HT1080 (cell line): ENCODE results near the gene RPS6KA5. TPM values are rescaled to one million over a fixed set of nuclear protein-coding genes. Genes with fewer than 3 reads are reported as not detected.
"Not testable (repeated sequence)": the region's sequence is repeated elsewhere in the genome, so short reads cannot be mapped to it uniquely, and the experiment has no call there.

Source experiments
- DNase-seq: peaks from one replicate; pipeline ENCODE4 v3.0.0-alpha.2; 2015; ENCODE audit warnings: low read depth
- total RNA-seq: library from RNA; depleted of rRNA; stranded (reverse); fragments of >200 nt; shearing (Covaris generic); gene quantifications from 2 replicates; pipeline ENCODE4 v1.2.3, GENCODE V29; 2014

Gene RPS6KA5
- total RNA-seq, 1 experiment from 2014 or later = 3.6 TPM

DNA sequence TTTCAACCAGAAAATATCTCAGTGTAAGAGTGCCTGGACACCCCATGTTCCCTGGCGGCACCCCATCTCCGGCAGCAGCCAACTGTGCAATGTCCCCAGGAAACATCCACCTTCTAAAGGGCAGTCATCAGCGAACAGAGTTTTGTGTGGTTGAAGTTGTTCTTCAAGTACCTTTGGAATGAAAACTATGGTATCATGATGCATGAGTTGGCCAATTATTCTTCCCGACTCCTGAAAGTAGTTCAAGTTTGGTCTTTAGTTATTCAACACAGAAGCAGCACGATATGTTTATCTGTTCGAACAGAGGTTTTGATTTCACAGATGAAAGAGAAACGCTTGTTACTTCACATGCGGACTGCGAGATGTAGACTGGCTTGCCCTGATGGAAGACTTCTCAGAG lies 223.1 kb downstream of the RPS6KA5 start:
- DNase-seq = no peak

GRCh38 chr14:90836692-90837063 lies 223.8 kb downstream of the RPS6KA5 start:
- DNase-seq = no peak

DNA sequence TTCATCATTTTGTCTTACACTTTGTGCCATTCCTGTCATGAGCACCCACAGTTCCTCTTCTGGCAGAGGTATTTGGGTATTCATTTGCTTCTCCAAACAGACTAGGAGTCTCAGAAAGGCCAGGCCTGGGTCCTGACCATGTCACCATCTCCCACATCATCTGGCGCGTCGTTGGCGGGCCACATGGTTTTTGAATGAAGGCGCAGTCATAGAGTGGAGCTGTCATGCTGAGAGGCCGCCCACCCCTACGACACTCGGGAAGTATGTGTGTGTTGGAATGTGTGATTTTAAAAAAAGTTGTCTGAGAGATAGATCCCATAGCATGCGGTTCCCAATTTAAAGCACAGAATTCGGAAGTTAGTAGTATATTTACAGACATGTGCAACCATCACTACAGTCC lies 228.6 kb downstream of the RPS6KA5 start:
- DNase-seq = no peak

GRCh38 chr14:90830931-90831701 lies 229.3 kb downstream of the RPS6KA5 start:
- no peak for DNase-seq

- no peak for DNase-seq
Measured at GRCh38 chr14:90829677-90830076, 230.8 kb downstream of the RPS6KA5 start.

DNA sequence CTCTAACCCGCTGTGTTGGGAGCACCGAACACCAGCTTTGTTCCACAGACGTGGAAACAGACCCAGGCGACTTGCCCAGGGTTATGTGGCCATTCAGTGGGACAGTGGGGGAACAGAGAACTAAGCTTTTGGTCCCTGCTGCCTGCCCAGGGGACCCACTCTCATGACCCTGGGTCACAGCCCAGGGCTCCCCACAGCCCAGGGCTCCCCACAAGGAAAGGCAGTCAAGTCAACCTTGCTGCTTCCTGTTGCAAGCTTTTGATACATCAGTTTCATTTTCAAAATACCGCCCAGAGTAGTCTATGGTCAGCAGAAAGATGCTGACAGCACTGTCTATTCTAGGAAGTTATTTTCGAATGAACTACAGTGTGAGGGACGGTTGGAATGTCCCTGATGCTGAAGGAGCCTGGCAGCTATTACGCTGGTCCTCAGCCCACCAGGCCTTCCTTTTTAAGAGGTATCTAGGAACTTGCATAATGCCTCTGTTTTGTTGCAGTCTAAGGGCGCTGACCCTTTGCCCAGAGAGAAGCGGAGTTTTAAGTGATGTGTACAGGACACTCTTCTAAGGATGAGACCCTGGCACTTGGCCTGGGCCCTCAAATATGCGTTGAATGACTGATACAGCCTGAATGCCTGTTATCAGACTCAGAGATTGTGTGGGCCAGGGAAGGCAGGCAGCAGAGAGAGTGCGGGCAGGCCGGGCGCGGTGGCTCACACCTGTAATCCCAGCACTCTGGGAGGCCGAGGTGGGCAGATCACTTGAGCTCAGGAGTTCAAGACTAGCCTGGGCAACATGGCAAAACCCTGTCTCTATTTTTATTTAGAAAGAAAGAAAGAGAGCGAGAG lies 231.6 kb downstream of the RPS6KA5 start:
- no peak for DNase-seq

DNA sequence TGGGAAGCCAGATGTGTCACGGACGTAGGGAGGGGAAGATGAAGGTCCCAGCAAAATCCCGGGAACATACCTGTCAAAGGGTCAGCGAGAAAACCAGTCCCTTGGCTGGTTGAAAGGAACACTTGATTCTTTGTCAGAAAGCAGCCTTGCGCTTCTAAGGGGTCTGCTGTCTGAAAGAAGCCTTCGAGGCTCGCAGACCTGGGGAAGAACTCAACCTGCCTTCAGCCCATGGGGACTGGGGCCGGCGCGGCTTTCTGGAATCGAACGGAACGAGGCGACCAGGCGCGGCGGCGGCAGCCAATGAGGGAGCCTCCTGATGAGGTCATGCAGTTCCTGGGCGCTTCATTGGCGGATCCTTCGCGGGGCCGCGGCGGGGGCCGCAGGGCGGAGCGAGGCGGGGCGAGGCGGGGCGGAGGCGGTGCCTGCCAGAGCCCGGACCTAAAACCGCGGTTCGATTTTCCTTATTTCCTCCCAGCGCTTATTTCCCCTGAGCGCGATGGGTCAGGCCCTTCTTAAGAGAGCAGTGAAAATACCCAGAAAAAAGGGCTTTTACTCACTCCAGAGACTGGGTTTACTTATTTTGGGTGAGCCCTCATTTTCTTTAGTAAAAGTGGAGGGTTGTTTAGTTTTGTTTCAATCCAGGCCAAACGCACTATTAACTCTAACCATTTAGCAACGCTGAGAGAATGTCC lies 232.4 kb downstream of the RPS6KA5 start:
- DNase-seq = peak; percentile 86

DNA sequence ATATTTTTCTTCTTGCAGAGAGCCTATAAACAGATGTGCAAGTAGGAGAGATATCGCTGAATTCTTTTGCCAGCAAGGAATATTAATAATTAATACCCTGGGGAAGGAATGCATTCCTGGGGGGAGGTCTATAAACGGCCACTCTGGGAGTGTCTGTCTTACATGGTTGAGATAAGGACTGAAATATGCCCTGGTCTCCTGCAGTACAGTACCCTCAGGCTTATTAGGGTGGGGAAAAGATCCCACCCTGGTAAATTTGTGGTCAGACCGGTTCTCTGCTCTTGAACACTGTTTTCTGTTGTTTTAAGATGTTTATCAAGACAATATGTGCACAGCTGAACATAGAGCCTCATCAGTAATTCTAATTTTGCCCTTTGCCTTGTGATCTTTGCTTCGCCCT lies 236.9 kb downstream of the RPS6KA5 start:
- DNase-seq = not testable (repeated sequence)

GRCh38 chr14:90820958-90821357 lies 239.5 kb downstream of the RPS6KA5 start:
- DNase-seq = peak; percentile 85

DNA sequence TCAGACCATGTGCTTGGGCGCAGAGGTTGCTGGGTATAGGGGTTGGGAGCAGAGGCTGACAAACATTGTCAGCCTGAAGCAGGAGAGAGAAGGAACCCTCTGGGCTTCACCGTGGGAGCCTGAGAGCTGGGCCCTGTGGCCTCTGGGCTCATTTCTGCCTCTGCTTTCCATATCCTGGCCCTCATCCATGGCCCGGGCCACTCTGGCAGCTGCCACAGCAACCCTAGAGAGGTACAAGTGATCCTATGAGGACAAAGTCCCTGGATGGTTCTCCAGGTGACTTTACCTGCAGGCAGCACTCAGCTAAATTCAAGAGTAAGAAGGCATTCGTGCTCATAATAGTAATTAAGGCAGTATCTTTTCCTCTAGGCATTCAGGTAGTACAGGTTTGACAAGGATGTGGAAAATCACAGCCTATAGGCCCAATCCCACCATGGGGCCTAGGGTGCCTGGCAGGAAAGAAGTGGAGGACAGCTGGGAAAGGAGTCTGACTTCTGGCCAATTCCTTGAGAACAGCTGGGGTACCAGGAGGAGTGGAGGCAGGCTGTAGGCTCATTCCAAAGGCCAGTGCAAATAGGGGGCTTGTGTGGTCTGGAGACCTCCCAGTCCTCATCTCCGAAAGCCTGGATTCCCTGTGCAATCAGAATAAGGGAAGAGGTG lies 240.6 kb downstream of the RPS6KA5 start:
- no peak for DNase-seq

GRCh38 chr14:90818715-90819114 lies 241.7 kb downstream of the RPS6KA5 start:
- DNase-seq = no peak

DNA sequence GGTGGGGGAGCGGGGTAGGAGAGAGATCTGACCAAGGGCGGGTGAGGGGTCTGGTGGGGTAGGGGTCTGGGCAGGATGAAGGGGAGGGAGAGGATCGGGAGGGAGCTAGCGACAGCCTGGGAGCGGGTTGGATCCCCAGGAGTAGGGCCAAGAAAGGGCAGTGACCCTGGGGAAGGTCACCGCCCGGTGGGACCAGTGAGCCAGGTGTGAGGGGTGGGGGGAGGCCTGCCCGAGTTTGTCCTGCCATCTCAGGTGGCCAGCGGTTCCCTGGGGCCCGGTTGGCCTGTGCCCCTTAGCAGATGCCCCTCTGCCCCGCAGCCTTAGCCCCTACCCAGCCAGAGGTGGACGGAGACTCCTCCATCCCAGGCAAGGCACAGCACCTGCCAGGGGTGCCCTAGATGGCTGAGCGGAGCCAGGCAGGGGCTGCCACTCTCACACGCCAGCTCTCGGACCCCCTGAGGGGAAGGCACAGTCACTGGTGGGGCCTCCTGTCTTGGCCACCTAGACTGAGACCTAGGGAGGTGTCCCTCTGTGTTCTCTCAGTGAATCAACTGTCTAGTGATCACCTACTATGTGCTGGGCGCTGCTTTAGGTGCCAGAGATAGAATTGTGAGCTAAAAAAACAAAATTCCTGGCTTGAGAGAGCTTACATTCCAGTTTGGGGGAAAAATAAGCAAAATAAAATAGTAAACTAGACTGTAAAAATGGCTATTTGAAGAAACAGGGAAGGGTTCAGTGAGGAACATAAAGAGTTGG lies 243.6 kb downstream of the RPS6KA5 start:
- DNase-seq = no peak

DNA sequence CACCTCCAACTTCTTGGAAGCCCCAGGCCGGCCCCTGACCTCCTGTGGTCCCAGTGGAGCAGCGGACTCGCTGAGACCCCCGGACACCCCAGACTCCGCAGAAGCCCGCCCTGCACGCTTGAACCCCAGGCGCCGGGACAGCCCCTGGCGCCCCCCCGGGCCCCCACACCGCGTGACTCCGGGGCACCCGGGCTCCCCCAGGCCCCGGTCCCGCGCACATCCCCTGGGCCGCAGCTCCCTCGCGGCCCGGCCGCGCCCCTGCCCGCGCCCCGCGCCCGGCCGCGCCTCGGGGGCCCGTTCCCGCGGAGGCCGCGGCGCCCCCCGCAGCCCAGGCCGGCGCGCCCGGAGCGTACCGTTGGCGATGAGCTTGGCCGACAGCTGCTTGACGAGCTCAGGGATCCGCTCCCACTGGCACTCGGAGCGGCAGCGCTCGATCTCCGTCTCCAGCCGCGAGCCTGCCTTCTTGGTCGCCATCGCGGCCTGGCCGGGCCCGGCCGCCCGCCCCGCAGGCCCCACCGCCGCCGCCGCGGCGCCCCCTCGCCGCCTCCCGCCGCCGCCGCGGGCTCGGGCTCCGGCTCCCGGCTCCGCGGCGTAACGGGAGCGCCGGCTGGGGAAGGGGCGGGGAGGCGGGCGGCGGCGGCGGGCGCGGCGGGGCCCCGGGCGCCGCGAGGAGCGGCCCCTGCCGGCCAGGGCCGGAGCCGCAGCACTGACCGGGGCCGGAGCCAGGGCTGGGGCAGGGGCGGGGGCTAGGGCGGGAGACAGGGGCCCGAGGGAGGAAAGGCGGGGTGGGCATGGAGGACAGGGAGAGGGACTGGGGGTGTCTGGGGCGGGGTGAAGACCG lies 244.4 kb downstream of the RPS6KA5 start, which contains the start of gene TTC7B:
TSS of gene TTC7B (minus strand) at position 609 of the 841 bp plus-strand sequence. CDS start at position 474, 135 bp downstream.
- no peak for DNase-seq

- no peak for DNase-seq
Measured at GRCh38 chr14:90815572-90815821, 244.9 kb downstream of the RPS6KA5 start.

DNA sequence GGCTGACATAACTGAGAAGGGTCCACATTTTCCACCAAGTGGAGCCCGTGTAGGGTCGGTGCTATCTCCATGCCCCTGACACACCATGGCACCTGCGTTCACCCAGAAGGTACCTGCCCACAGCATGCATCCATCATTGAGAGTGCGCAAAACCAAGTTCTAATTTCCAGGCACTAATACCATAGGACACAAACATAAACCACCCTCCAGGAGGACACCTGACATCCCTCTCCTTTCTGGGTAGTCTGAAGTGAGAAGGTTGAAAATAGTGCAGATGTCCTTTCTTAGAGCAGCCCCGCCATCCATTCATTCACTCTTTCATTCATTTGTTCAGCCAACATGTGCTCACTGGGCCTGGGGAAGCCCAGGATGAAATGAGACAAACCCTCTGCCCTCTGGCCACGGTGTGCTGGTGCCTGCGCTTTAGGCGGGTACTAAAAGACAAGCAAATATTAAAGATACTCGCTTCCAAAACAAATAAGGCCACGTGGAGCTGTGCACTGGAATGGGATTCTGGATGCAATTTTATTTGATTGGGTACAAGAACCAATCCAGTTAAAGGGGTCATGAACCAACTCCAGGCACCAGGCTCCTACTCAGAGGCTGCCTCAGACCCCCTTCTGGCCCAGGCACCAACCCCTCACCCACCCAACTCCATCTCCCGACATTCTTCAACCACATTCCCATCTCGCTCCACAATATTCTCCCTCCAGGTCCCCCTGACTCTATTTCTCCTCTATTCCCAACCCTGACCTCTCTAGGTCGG lies 245.5 kb downstream of the RPS6KA5 start:
- DNase-seq = no peak

- no peak for DNase-seq
Measured at GRCh38 chr14:90813442-90813841, 247.0 kb downstream of the RPS6KA5 start.

- DNase-seq = no peak
Measured at GRCh38 chr14:90812109-90812508, 248.3 kb downstream of the RPS6KA5 start.

DNA sequence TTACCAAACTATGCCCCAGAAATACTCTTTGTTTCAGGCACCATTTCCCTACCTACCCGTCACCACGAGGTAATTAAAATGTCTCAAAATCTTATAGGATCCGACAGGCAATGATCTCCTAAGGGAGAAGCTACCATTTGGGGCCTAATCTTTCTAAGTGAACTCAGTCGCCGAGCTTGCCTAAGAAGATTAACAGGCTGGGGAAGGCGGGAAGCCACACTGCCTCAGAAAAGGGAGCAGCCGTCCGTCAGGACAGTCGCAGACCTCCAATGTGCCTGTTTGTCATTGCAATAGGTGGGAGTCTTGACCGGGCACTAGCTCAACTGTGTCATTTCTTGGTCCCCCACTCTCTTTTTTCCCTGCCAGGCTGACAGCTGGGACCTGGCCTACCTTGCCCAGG lies 248.8 kb downstream of the RPS6KA5 start:
- no peak for DNase-seq

- DNase-seq = no peak
Measured at GRCh38 chr14:90810806-90811205, 249.6 kb downstream of the RPS6KA5 start.
